ENCODE data around the gene C5orf24. TPM values are rescaled to one million over a fixed set of nuclear protein-coding genes. Genes with fewer than 3 reads are reported as not detected.

Gene C5orf24
- total RNA-seq, 4 donors from 2014 or later: 40.2 to 50.0 (median 45.8) TPM

- H3K4me1 ChIP-seq: peaks cover 0 to 26% (median 1%) of the 10 kb centered on the region in 4 donors
- TF ChIP-seq CTCF (IDR thresholded peaks at IDR 0.05) (no peak), POLR2A (IDR thresholded peaks at IDR 0.05) (no peak), EP300 (IDR thresholded peaks at IDR 0.05) (no peak)
- H3K9me3 ChIP-seq: no peaks in the 10 kb centered on the region
- no peak overlapping the region for H3K4me3 ChIP-seq
- no peak for DNase-seq (ENCODE audit: low spot score in 2 of 2)
- H3K36me3 ChIP-seq: peaks cover 0 to 83% (median 2%) of the 10 kb centered on the region in 3 donors
- WGBS, 2 donors: 42 to 48% methylated on average over 3 of the region's 3 CpGs
- H3K27ac ChIP-seq: no peak overlapping the region
- H3K27me3 ChIP-seq: no peaks in the 10 kb centered on the region
These were observed 11.6 kb downstream of the C5orf24 start for GRCh38 chr5:134857401-134857800.

DNA sequence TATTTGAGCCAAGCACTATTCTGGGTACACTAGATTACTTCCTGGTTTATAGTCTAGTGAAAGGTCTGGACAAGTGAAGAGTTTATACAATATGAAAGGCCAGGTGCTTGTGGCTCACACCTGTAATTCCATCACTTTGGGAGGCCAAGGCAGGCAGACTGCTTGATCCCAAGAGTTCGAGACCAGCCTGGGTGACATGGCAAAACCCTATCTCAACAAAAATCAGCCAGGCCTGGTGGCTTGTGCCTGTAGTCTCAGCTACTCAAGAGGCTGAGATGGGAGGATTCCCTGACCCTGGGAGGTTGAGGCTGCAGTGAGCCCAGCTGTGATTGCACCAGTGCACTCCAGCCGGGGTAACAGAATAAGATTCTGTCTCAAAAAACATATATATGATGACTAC lies 18.9 kb downstream of the C5orf24 start:
- Histone ChIP-seq H3K9me3 (no peaks in the 10 kb centered on the region), H3K27ac (no peak overlapping the region), H3K36me3 (peaks cover 0 to 31% (median 0%) of the 10 kb centered on the region in 3 donors), H3K4me1 (no peaks in the 10 kb centered on the region), H3K4me3 (no peak overlapping the region), H3K27me3 (no peaks in the 10 kb centered on the region)
- DNase-seq (ENCODE audit: low spot score in 2 of 2): no peak
- WGBS, 2 donors: 82 to 92% methylated on average over 2 of the region's 2 CpGs
- TF ChIP-seq CTCF (IDR thresholded peaks at IDR 0.05) (no peak), EP300 (IDR thresholded peaks at IDR 0.05) (no peak), POLR2A (IDR thresholded peaks at IDR 0.05) (no peak)

GRCh38 chr5:134873494-134873893 lies 27.7 kb downstream of the C5orf24 start:
- 84 to 86% methylated on average over 6 of the region's 6 CpGs for WGBS, 2 donors

DNA sequence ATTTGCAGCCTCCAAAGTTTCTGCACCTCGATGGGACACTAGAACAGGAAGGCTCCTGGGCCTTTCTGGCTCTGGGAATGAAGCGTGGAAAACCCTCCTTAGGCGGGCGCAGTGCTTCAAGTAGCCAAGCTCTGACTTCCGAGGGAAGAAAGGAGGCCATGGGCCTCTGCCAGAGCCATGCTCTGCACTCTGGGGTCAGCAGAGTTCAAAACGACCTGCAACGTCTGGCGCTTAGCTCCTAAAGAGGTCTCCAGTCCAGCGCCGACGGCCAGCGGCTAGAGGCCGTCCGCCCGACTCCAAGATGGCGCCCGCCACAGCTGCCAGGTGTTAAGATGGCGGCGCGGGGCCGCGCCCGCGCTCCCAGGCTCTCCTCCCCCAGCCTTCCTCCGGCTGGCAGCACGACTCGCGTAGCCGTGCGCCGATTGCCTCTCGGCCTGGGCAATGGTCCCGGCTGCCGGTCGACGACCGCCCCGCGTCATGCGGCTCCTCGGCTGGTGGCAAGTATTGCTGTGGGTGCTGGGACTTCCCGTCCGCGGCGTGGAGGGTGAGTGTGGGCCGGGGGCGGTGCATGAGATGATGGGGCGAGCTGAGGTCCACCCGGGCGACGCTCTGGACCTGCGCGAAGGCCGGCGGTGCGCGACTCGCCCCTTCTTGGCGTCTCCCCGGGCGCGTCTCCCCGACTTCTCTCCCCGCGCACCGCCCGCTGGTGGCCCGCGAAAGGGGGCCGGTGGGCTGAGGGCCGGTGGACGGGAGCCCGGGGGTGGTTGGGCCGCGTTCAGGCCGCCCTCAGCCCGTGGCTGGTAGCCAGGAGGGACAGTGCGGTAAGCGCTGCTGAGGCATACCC lies 28.4 kb downstream of the C5orf24 start, which contains the start of gene TXNDC15:
Gene TXNDC15 (plus strand): TSS at position 385 of the 844 bp plus-strand sequence. CDS start 57 bp downstream, at position 442.
- peaks cover 0 to 42% (median 21%) of the 10 kb centered on the region in 4 donors for H3K4me1 ChIP-seq
- H3K27me3 ChIP-seq: no peaks in the 10 kb centered on the region
- no peaks in the 10 kb centered on the region for H3K9me3 ChIP-seq
- peak within 1 kb of the TSS; percentile 91 to 98 (median 95) for H3K27ac ChIP-seq
- peak; percentile 78 for DNase-seq (ENCODE audit: low spot score in 2 of 2)
- WGBS, 2 donors: 2 to 3% methylated on average over 46 to 68 of the region's 79 CpGs
- TF ChIP-seq EP300 (IDR thresholded peaks at IDR 0.05): peak; percentile 62 to 87
- peak in 1 of 5 experiments; percentile 26 for TF ChIP-seq CTCF (IDR thresholded peaks at IDR 0.05)
- peak; percentile 57 to 59 for TF ChIP-seq POLR2A (IDR thresholded peaks at IDR 0.05)
- H3K36me3 ChIP-seq: peaks cover 0 to 4% (median 0%) of the 10 kb centered on the region in 3 donors
- peak within 1 kb of the TSS; percentile 90 to 100 (median 96) for H3K4me3 ChIP-seq

More at GRCh38 chr5:134873494-134873893, 27.7 kb downstream of the C5orf24 start:
- peak overlapping the region; percentile 90 to 100 (median 96) for H3K4me3 ChIP-seq
- H3K9me3 ChIP-seq: no peaks in the 10 kb centered on the region
- H3K36me3 ChIP-seq: peaks cover 0 to 2% (median 0%) of the 10 kb centered on the region in 3 donors
- TF ChIP-seq CTCF (IDR thresholded peaks at IDR 0.05): no peak
- TF ChIP-seq POLR2A (IDR thresholded peaks at IDR 0.05): no peak
- no peak for DNase-seq (ENCODE audit: low spot score in 2 of 2)
- H3K27me3 ChIP-seq: no peaks in the 10 kb centered on the region
- H3K4me1 ChIP-seq: peaks cover 0 to 36% (median 21%) of the 10 kb centered on the region in 4 donors
- H3K27ac ChIP-seq: peak overlapping the region; percentile 91 to 98 (median 95)
